PC-9 (cell line): ENCODE data around the gene GMPPB. TPM values are rescaled to one million over a fixed set of nuclear protein-coding genes. Genes with fewer than 3 reads are reported as not detected.

ENCODE experiments used
- BruUV-seq: library from RNA; stranded (reverse); fragments of 400-500 nt; replicated peaks from 2 replicates; lab custom pipeline; 2021; lab: Mats Ljungman, UMichigan
- CTCF ChIA-PET: fragments of 300-600 bp; sonication (Branson Sonifier 250); formaldehyde crosslinking; loops from one replicate; lab custom pipeline; 2022; ENCODE audit warnings: antibody characterized with exemption; lab: Charles Lee
- POLR2A ChIA-PET: fragments of 300-600 bp; sonication (Branson Sonifier 250); formaldehyde crosslinking; loops from one replicate; lab custom pipeline; 2022; ENCODE audit warnings: antibody characterized with exemption; ENCODE audit not compliant: unreplicated experiment; lab: Charles Lee
- DNase-seq, 2 experiments: peaks; one replicate each; pipeline versions ENCODE4 v3.0.0 to v3.0.0-alpha.2; 2015 to 2022; ENCODE audit warnings: mixed read lengths in 1 of 2
- H2AFZ ChIP-seq: fragments of 200-600 bp; sonication (generic); 2 replicates; pipeline ENCODE4 v1.8.1; 2017; ENCODE audit warnings: antibody characterized with exemption
- H3F3A ChIP-seq: fragments of 200-600 bp; sonication (generic); 2 replicates; pipeline ENCODE4 v1.8.1; 2017; ENCODE audit warnings: antibody characterized with exemption, mild to moderate bottlenecking, low read depth; ENCODE audit not compliant: insufficient read depth
- H3K27ac ChIP-seq: fragments of 200-600 bp; sonication (generic); 2 replicates; pipeline ENCODE4 v1.6.1; 2016; ENCODE audit warnings: mixed run types
- H3K27me3 ChIP-seq: fragments of 200-600 bp; sonication (generic); 2 replicates; pipeline ENCODE4 v1.6.1; 2016; ENCODE audit warnings: low read depth, mixed run types; ENCODE audit not compliant: insufficient read depth
- H3K36me3 ChIP-seq: fragments of 200-600 bp; sonication (generic); 2 replicates; pipeline ENCODE4 v1.6.1; 2016; ENCODE audit warnings: low read depth, mixed run types
- H3K4me1 ChIP-seq: fragments of 200-600 bp; sonication (generic); replicated peaks from 2 replicates; pipeline ENCODE4 v1.6.1; 2016; ENCODE audit warnings: mixed run types; ENCODE audit not compliant: insufficient read depth
- H3K4me2 ChIP-seq: fragments of 200-600 bp; sonication (generic); 2 replicates; pipeline ENCODE4 v1.6.1; 2017; ENCODE audit warnings: mixed run types
- H3K4me3 ChIP-seq: fragments of 200-600 bp; sonication (generic); 2 replicates; pipeline ENCODE4 v1.6.1; 2016; ENCODE audit warnings: mixed run types
- H3K79me2 ChIP-seq: fragments of 200-600 bp; sonication (generic); 2 replicates; pipeline ENCODE4 v1.6.1; 2017; ENCODE audit warnings: low read depth, mixed run types
- H3K9me2 ChIP-seq: fragments of 200-600 bp; sonication (generic); 2 replicates; pipeline ENCODE4 v1.8.1; 2017; ENCODE audit warnings: mild to moderate bottlenecking; ENCODE audit not compliant: insufficient read depth
- H3K9me3 ChIP-seq: fragments of 200-600 bp; sonication (generic); 2 replicates; pipeline ENCODE4 v1.8.1; 2016; ENCODE audit warnings: low read depth; ENCODE audit not compliant: insufficient read depth
- H4K20me1 ChIP-seq: fragments of 200-600 bp; sonication (generic); 2 replicates; pipeline ENCODE4 v1.8.1; 2017; ENCODE audit not compliant: insufficient read depth
- CTCF ChIP-seq: fragments of 200-600 bp; sonication (generic); conservative IDR thresholded peaks from 2 replicates; pipeline ENCODE4 v1.6.1; 2017; ENCODE audit warnings: mixed run types, antibody characterized with exemption, mild to moderate bottlenecking, moderate library complexity
- EZH2 ChIP-seq: fragments of 200-600 bp; sonication (generic); IDR thresholded peaks from 2 replicates; pipeline ENCODE4 v1.8.0; 2017; ENCODE audit warnings: antibody characterized with exemption, low read depth
- intact Hi-C: fragments of 100-400 bp; cut with micrococcal nuclease; formaldehyde crosslinking; loops from one replicate; pipeline ENCODE4 v1.10.0; 2022; ENCODE audit not compliant: unreplicated experiment
- total RNA-seq: library from RNA; stranded (reverse); gene quantifications from 2 replicates; pipeline ENCODE4 v1.2.3, GENCODE V29; 2021

Gene GMPPB
- total RNA-seq, 1 experiment from 2014 or later, result 20.4 TPM

- no peak for DNase-seq
- H3K4me1 ChIP-seq, result peaks cover 13% of the 10 kb centered on the region; the same call in 1 of the 2 replicates
- no peaks in the 10 kb centered on the region for H3K36me3 ChIP-seq
- no peak overlapping the region for H3K27ac ChIP-seq
- no peaks in the 10 kb centered on the region for H3K9me3 ChIP-seq
- ChIA-PET POLR2A (no interaction called here), CTCF (no interaction called here)
- H3K27me3 ChIP-seq, result no peaks in the 10 kb centered on the region
- H3K4me3 ChIP-seq, result no peak overlapping the region
- H3F3A ChIP-seq, result peaks cover 15% of the 10 kb centered on the region; the same call in 1 of the 2 replicates
- intact Hi-C loops, result loop anchor here (5.0 kb wide), 1 partner anchor 81 kb away; the partner anchor contains the start of gene INKA1
- H2AFZ ChIP-seq, result no peak overlapping the region
- no peaks in the 10 kb centered on the region for H4K20me1 ChIP-seq
- no peaks in the 10 kb centered on the region for H3K9me2 ChIP-seq
- TF ChIP-seq EZH2, result no peak
- TF ChIP-seq CTCF, result no peak
- BruUV-seq, result no TSS peak
- H3K79me2 ChIP-seq, result peaks cover 9% of the 10 kb centered on the region
- no peak overlapping the region for H3K4me2 ChIP-seq
Observed at GRCh38 chr3:49720855-49721595, 2.7 kb downstream of the GMPPB start.

GRCh38 chr3:49719214-49719884 lies 4.4 kb downstream of the GMPPB start, which contains the start of gene AMIGO3:
AMIGO3 (minus strand) TSS chr3:49719684; CDS start chr3:49719465, 219 bp downstream.
- Histone ChIP-seq H4K20me1 (no peaks in the 10 kb centered on the region), H3K27ac (no peak within 1 kb of the TSS), H3K9me3 (no peaks in the 10 kb centered on the region), H3K79me2 (peaks cover 9% of the 10 kb centered on the region), H3K4me2 (no peak within 1 kb of the TSS), H3K9me2 (no peaks in the 10 kb centered on the region), H3K4me1 (peaks cover 7% of the 10 kb centered on the region; the same call in 1 of the 2 replicates), H3K36me3 (no peaks in the 10 kb centered on the region), H3F3A (peaks cover 2% of the 10 kb centered on the region; the same call in 1 of the 2 replicates), H2AFZ (no peak within 1 kb of the TSS), H3K4me3 (no peak within 1 kb of the TSS), H3K27me3 (no peaks in the 10 kb centered on the region)
- BruUV-seq, result no TSS peak
- intact Hi-C loops, result loop anchor here (10.0 kb wide), 1 partner anchor 385 kb away; no protein-coding TSS in a partner anchor
- TF ChIP-seq EZH2, result no peak
- TF ChIP-seq CTCF, result no peak
- no peak for DNase-seq
- ChIA-PET CTCF (no interaction called here), POLR2A (no interaction called here)

- no peak overlapping the region for H3K27ac ChIP-seq
- peaks cover 7% of the 10 kb centered on the region; the same call in 1 of the 2 replicates for H3K4me1 ChIP-seq
- intact Hi-C loops, result loop anchor here (10.0 kb wide), 1 partner anchor 386 kb away; no protein-coding TSS in a partner anchor
- CTCF ChIA-PET, result no interaction called here
- H2AFZ ChIP-seq, result no peak overlapping the region
- H3K9me3 ChIP-seq, result no peaks in the 10 kb centered on the region
- no TSS peak for BruUV-seq
- H3K36me3 ChIP-seq, result no peaks in the 10 kb centered on the region
- no peak for DNase-seq
- TF ChIP-seq CTCF (no peak), EZH2 (no peak)
- H3K9me2 ChIP-seq, result no peaks in the 10 kb centered on the region
- POLR2A ChIA-PET, result no interaction called here
- peaks cover 9% of the 10 kb centered on the region for H3K79me2 ChIP-seq
- H3K4me2 ChIP-seq, result no peak overlapping the region
- no peaks in the 10 kb centered on the region; the same call in 1 of the 2 replicates for H3F3A ChIP-seq
- no peak overlapping the region for H3K4me3 ChIP-seq
- no peaks in the 10 kb centered on the region for H4K20me1 ChIP-seq
- H3K27me3 ChIP-seq, result no peaks in the 10 kb centered on the region
Observed at GRCh38 chr3:49718858-49719213, 4.9 kb downstream of the GMPPB start.
